NCI-H2227 (cell line): ENCODE measurements around the gene ARF3.

Experiments
- DNase-seq: peaks from one replicate; lab custom pipeline; 2025; ENCODE audit not compliant: unreplicated experiment; lab: John Stamatoyannopoulos, UW

The ARF3 gene

DNA sequence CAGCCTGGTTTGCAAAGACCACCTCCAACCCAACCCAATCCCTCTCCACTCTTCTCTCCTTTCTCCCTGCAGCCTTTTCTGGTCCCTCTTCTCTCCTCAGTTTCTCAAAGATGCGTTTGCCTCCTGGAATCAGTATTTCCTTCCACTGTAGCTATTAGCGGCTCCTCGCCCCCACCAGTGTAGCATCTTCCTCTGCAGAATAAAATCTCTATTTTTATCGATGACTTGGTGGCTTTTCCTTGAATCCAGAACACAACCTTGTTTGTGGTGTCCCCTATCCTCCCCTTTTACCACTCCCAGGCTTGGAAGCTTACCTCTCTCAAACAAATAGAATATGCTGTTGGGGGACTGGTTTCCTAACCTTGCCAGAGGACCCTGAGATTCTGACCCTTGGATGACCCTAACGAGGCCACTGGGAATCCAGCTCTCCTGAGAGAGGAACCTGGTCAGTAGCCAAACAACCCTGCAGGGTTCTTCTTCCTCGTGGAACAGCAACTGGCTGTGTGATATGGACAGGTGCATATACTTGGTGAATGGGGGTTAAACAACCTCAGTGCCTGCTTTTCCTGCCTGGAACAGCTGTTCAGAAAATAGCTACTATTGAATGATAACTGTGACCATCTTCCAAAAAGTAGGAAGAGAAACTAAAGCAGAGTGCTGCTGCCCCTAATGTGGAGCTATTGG lies 25.3 kb upstream of the ARF3 start:
- DNase-seq, result no peak

DNA sequence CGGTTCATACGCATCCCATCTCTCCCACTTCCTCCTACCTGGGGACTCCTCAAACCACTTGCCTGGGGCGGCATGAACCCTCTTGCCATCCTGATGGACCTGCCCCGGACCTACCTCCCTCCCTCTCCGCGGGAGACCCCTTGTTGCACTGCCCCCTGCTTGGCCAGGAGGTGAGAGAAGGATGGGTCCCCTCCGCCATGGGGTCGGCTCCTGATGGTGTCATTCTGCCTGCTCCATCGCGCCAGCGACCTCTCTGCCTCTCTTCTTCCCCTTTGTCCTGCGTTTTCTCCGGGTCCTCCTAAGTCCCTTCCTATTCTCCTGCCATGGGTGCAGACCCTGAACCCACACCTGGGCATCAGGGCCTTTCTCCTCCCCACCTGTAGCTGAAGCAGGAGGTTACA lies 24.5 kb upstream of the ARF3 start:
- no peak for DNase-seq

- DNase-seq, result peak; percentile 22
Measured at GRCh38 chr12:48980953-48981756, 23.9 kb upstream of the ARF3 start.

DNA sequence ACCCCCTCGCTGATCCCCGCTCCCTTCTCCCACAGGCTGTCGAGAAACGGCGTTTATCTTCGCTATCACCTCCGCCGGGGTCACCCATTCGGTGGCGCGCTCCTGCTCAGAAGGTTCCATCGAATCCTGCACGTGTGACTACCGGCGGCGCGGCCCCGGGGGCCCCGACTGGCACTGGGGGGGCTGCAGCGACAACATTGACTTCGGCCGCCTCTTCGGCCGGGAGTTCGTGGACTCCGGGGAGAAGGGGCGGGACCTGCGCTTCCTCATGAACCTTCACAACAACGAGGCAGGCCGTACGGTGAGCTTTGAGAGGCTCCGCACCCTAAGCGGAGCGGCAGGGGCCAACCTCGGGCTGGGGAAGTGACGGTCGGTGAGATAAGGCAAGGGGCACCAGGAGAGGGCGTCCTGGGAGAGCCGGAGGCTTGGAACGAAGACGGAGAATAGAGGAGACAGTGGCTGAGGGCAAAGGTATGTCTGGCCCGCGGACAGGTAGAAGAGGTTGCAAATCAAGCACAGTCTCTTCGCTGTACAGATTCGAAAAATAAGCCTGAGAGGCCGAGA lies 23.2 kb upstream of the ARF3 start:
- peak; percentile 21 for DNase-seq

DNA sequence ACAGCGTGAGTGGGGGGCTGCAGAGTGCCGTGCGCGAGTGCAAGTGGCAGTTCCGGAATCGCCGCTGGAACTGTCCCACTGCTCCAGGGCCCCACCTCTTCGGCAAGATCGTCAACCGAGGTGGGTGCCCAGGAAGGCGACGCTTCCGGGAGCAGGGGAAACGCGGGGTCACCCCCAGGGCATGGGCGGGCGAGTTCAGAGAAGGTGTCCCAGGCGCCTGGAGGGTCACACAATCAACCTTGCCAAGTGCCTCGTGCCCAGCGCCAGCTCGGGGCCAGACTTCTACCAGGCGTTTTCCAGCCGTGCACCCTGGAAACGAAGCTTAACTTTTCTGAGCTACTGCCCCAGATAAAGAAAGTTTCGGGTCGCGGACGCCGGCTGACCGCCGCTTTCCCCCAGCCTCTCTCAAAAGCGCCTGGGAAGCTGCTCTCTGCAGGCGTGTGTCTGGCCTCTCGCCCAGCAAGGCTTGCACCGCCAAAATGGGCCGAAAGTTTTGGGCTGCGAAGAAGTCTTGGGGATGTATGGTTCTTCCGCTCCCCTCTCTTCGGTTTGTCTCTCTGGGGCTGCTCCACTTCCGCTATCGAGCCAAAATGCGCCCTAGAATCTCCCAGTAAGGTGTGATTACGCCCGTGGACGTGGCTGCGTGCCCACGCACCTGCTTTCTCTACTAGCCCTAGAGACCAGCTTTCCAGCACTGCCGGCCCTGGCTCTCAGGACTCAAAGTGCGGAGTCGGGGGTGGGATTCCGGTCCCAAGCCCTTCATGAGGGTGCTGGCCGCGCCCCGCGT lies 22.5 kb upstream of the ARF3 start:
- no peak for DNase-seq

DNA sequence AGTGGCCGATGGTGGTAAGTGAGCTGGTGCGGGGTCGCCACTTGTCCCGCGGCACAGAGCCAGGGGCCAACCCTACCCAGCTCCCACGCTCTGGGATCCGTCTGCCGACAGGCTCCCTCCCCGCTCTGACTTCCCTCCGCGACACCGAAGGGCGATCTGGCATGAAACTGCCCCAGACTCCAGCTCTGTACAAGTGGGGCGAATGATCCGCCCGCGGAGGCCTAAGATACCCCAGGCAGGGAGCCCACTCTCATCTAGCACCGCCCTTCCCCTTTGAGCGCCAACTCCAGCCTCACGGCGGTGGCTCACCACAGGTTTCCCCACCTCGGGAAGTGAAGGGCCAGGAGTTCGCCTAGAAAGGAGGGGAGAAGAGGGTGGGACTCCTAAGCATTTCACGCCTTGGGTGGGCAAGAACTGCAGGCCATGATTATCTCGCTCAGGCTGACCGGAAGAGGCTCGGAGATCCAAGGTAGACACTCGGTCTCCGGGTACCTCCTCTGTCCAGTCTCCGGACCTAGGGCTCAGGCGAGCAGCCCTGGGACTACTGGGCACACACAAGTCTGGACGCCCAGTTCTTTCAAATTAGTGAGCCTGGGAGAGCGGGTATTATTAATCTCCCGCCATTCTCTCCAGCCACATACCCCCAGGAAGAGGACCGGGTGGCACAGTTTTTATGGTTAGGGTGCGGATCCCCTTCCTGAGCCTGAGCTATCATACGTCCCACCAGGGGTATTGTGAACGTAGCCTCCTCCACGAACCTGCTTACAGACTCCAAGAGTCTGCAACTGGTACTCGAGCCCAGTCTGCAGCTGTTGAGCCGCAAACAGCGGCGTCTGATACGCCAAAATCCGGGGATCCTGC lies 21.7 kb upstream of the ARF3 start:
- no peak for DNase-seq

DNA sequence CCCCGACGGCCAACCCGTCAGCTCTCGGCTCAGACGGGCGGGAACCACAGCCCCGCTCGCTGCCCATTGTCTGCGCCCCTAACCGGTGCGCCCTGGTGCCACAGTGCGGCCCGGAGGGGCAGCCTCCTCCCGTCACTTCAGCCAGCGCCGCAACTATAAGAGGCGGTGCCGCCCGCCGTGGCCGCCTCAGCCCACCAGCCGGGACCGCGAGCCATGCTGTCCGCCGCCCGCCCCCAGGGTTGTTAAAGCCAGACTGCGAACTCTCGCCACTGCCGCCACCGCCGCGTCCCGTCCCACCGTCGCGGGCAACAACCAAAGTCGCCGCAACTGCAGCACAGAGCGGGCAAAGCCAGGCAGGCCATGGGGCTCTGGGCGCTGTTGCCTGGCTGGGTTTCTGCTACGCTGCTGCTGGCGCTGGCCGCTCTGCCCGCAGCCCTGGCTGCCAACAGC lies 21.0 kb upstream of the ARF3 start, which contains the start of gene WNT1:
Gene WNT1 (plus strand): TSS at position 32 of the 450 bp plus-strand sequence. CDS start 329 bp downstream, at position 361.
- DNase-seq, result no peak

GRCh38 chr12:48977290-48978281 lies 20.3 kb upstream of the ARF3 start:
- DNase-seq, result peak; percentile 55

GRCh38 chr12:48973941-48974673 lies 16.8 kb upstream of the ARF3 start:
- no peak for DNase-seq

- DNase-seq, result no peak
Measured at GRCh38 chr12:48973531-48973930, 16.2 kb upstream of the ARF3 start.

DNA sequence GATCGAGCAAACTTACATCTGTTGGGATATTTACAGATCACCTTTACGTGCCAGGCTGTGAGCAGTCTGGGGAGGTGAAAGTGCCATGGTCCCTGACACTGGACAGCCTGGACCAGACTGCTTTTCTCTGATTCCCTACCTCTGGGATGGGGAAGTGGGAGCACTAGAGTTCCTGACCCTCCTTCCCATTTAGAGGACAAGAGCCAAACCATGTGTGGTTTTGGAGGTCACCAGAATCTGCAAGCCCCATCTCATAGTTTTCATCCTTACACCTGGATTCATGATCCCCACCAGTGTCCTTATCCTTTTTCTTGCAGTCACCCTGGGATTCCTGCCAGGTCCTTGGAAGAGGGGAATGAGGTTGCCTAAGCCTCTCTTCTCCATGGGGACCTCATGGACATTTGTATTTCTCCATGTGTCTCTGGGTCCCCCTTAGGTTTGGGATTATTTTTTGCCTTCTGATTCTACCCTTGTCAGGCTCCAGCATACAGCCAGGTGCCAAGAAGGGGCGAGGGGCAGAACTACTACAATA lies 15.7 kb upstream of the ARF3 start:
- DNase-seq, result no peak

DNA sequence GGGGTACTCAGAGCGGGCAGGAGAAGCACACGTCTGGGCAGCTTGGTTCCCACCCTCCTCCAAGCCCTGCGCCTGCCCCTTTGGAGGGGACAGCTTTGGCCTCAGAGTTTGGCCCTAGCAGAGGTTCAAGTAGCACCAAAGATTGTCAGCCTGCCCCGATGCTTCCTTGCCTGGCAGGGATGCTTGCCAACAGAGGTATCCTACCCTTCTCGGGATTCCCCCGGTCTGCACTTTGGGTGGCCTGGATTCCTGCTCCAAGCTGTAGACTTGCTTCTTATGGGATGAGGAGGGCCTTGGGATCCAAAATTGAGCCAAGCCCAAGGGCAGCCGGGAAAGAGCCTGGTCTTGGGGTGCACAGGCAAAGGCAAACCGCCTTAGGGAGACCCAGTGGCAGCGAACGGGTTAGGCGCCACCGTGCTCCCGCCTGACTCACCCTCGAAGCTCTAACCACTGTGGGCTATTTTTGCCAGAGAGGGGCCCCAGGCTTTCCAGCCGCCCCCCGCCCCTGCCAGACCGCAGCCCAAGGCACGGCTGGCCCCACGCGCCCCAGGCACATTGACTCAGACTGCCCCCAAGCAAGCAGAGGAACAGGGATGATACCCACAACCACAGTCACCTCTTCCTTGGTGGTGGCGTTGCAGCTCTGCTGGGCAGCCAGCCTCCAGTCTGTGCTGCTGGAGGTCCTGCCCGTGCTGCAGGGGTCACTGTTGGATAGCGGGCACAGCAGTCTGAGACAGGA lies 15.1 kb upstream of the ARF3 start:
- no peak for DNase-seq

DNA sequence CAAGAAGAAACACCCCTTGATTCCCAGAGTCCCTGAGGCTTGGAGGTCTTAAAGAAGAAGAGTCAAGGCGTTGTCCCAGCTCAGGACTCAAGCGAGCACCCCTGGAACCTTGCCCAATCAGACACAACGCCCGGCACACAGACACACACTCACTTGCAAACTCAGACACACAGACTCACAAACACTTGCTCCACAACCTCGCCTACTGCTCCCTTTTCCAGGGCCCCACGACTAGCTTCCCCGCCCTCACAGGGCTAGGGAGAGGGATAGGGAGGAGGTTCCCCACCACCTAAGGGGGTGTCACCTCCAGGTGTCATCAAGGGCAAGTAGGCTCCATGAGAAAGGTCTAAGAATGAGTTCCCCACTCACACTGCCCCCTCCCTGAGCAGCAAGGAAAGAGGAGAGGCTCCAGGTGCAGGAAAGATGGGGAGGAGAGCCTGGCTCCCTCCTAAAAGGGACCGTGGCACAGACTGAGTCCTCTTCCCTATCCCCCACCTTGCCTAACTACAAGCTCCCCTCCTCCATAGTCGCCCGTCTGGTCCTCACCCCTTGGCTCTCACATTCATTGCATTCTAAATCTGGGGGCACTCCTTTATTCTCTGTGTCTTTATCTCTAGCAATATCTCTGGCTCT lies 13.5 kb upstream of the ARF3 start:
- DNase-seq, result no peak

DNA sequence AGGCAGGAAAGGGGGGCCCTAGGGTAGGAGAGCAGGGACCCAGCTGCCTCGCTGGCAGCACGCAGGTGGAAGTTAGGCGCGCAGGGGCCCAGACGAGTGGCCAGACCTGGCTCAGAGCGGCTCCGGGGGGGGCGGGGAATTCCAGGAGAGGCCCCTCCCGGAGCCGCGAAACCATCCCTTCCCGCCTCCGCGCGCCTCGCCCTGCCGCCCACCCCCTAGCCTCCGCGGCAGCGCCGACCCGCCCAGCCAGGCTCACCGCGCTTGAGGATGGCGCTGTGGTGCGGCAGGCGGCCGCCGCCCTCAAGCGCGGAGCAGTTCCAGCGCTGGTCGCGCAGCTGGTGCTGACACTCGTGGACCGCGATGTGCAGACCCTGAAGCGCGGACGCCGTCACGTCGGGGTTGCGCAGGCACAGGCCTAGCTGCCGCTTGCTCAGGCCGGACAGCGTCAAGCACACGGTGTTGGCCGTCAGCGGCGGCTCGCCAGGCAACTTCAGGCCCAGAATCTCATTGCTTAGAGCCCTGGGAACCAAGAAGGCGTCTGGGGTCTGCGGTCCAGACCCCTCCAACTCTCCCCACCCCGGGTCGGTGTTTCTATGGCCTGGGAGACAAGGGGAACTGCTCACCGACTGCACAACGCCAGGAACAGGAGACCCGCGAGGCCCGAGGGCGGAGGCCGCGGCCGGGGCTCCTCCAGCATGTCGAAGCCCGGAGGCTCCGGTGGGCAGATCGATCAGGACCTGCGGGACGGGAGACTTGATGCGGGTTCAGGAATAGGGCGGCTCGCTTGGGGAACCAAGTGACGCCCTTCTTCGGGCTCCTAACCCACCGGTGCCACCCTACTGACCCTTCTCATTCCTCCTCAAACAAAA lies 12.8 kb upstream of the ARF3 start:
- DNase-seq, result peak; percentile 21

- DNase-seq, result no peak
Measured at GRCh38 chr12:48969160-48969771, 12.0 kb upstream of the ARF3 start.

DNA sequence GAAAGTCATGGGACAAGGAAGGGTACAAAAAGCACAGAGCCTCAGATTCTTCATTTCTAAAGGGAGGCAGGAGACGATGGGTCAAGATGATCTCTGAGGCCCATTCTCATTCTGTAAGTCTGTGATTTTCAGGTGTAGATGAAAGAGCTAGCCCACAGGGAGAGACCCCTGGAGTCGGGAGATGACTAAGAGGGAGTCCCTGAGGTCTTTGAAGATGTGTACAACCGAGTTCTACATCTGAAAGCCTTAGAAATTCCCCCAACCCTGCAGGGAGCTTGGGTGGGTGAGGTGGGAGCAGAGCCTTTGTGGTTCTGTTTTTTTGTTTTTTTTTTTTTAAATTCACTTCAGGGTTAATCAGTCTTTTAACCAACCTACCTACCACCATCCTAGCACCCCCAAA lies 11.2 kb upstream of the ARF3 start:
- no peak for DNase-seq
